ENCODE measurements around the gene TSHZ3.

TSHZ3 gene

DNA sequence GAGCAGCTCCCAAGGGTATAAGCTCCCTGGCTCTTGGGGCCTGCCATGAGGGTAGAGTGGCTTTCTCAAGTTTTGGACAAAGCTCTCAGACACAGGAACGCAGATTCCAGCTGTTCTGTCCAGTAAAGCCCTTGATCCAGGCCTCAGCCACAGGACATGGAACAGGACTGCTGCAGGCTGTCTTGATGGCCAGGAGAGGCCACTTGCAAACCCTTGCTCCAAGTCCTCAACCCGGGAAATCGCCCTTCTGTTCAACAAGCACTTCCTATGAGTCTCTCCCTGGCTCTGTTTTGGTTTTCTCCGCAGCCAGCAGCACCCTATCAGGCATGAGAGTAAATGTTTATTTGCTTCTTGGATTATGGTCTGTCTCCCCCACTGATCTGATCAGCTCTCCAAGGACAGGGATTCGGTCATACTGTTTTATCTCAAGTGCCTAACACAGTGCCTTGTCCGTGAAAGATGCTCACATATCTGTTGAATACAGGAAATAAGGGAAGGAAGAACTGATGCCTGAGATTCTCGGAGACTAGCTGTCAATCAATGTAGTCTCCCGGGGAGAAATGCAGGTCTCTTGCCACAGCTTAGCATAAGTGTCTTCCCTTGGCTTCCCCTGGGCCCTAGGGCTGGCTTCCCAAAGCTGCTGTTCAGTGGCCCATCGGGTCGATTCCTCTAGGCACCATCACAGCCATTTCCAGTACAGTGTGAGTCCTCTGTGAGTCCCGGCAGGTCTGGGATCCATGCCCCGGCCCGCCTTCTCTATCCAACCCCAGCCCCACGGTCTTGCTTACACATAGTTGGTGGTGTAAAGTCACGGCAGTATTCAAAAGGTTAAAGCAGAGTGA, 90.8 kb downstream of the TSHZ3 start:
- Histone ChIP-seq H3K36me3 (ENCODE audit: insufficient read depth, low read length) (no peaks in the 10 kb centered on the region), H3K79me2 (ENCODE audit: insufficient read depth, low read length) (no peaks in the 10 kb centered on the region), H4K20me1 (ENCODE audit: insufficient read depth, low read length, poor library complexity, severe bottlenecking) (no peaks in the 10 kb centered on the region), H3K9me3 (ENCODE audit: insufficient read depth, low read depth, low read length) (no peaks in the 10 kb centered on the region), H3K4me1 (ENCODE audit: insufficient read depth, low read length, poor library complexity, severe bottlenecking) (no peaks in the 10 kb centered on the region), H3K9me2 (replicated peaks; ENCODE audit: low read depth, low read length) (no peaks in the 10 kb centered on the region), H3K9ac (ENCODE audit: low read depth, low read length, poor library complexity, severe bottlenecking) (no peak overlapping the region), H3K27me3 (ENCODE audit: insufficient read depth, low read length, poor library complexity, severe bottlenecking) (no peaks in the 10 kb centered on the region), H3K4me2 (ENCODE audit: low read depth, low read length, poor library complexity, severe bottlenecking) (no peak overlapping the region), H3F3A (ENCODE audit: low read depth) (no peaks in the 10 kb centered on the region), H3K4me3 (ENCODE audit: low read length, poor library complexity, severe bottlenecking) (no peak overlapping the region), H2AFZ (ENCODE audit: low read length) (no peak overlapping the region)
- no peak for TF ChIP-seq EZH2phosphoT487 (IDR thresholded peaks at IDR 0.05; ENCODE audit: borderline replicate concordance)

DNA sequence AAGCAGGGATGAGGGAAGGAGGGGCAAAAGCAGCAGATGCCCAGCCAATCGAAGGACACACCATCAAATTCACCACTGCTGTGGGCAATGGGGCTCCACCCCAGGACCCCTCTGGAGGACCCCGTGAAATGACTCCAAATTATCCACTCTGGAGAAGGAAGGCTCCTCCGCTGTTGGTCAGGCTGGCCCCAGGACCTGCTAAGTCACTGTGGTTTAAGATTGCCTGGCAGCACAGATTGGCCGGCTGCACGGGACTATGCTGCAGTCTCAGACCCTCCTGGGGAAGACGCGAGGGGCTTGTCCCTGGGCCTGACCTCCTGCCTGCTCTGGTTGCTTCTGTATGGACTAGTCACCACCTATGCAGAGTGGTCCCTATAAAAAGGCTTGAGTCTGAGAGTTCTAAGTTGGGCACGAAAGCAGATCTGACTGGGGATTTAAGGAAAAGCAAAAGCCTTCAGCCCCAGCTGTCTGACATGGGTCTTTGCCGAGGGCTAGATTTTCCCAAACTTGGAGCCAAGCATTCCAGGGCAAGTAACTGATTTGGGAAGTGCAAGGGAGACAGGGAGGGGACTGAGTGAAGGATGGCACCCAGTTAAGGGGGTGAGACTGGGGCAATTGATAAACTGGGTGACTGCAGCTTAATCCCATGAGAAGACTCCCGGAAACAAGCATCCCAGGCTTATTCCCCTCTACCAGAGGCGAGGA, 91.7 kb downstream of the TSHZ3 start:
- H3K27me3 ChIP-seq (ENCODE audit: insufficient read depth, low read length, poor library complexity, severe bottlenecking): no peaks in the 10 kb centered on the region
- no peak overlapping the region for H3K4me3 ChIP-seq (ENCODE audit: low read length, poor library complexity, severe bottlenecking)
- TF ChIP-seq, protein P1, sequence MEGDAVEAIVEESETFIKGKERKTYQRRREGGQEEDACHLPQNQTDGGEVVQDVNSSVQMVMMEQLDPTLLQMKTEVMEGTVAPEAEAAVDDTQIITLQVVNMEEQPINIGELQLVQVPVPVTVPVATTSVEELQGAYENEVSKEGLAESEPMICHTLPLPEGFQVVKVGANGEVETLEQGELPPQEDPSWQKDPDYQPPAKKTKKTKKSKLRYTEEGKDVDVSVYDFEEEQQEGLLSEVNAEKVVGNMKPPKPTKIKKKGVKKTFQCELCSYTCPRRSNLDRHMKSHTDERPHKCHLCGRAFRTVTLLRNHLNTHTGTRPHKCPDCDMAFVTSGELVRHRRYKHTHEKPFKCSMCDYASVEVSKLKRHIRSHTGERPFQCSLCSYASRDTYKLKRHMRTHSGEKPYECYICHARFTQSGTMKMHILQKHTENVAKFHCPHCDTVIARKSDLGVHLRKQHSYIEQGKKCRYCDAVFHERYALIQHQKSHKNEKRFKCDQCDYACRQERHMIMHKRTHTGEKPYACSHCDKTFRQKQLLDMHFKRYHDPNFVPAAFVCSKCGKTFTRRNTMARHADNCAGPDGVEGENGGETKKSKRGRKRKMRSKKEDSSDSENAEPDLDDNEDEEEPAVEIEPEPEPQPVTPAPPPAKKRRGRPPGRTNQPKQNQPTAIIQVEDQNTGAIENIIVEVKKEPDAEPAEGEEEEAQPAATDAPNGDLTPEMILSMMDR (conservative IDR thresholded peaks at IDR 0.05; ENCODE audit: low read length): no peak
- no peak for TF ChIP-seq EZH2phosphoT487 (IDR thresholded peaks at IDR 0.05; ENCODE audit: borderline replicate concordance)
- H3K79me2 ChIP-seq (ENCODE audit: insufficient read depth, low read length): no peaks in the 10 kb centered on the region
- H4K20me1 ChIP-seq (ENCODE audit: insufficient read depth, low read length, poor library complexity, severe bottlenecking): no peaks in the 10 kb centered on the region
- H3K4me2 ChIP-seq (ENCODE audit: low read depth, low read length, poor library complexity, severe bottlenecking): no peak overlapping the region
- no peaks in the 10 kb centered on the region for H3K4me1 ChIP-seq (ENCODE audit: insufficient read depth, low read length, poor library complexity, severe bottlenecking)
- H2AFZ ChIP-seq (ENCODE audit: low read length): no peak overlapping the region
- H3K9ac ChIP-seq (ENCODE audit: low read depth, low read length, poor library complexity, severe bottlenecking): no peak overlapping the region
- H3K36me3 ChIP-seq (ENCODE audit: insufficient read depth, low read length): no peaks in the 10 kb centered on the region
- H3K9me2 ChIP-seq (replicated peaks; ENCODE audit: low read depth, low read length): no peaks in the 10 kb centered on the region
- H3F3A ChIP-seq (ENCODE audit: low read depth): no peaks in the 10 kb centered on the region
- no peaks in the 10 kb centered on the region for H3K9me3 ChIP-seq (ENCODE audit: insufficient read depth, low read depth, low read length)

DNA sequence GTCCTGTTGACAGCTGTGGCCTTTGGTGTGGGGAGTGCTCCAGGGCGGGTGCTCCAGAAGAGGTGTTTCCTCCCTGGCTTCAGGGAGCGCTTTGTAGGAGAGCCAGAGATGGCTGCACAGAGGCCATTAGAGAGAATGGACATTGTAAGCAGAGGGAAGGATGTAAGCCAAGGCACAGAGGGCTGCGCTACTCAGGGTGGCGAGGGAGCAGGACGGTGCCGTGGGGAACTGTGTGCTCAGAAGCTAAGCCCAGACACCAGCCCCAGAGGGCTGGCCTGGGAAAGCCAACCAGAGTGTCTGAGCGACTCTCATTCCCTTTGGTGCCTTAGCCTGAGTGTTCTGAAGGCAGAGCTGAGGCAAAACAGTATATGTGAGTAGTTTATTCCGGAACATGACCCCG, 92.2 kb downstream of the TSHZ3 start:
- Histone ChIP-seq H4K20me1 (ENCODE audit: insufficient read depth, low read length, poor library complexity, severe bottlenecking) (no peaks in the 10 kb centered on the region), H3K79me2 (ENCODE audit: insufficient read depth, low read length) (no peaks in the 10 kb centered on the region), H3F3A (ENCODE audit: low read depth) (no peaks in the 10 kb centered on the region), H3K9me2 (replicated peaks; ENCODE audit: low read depth, low read length) (no peaks in the 10 kb centered on the region), H3K4me2 (ENCODE audit: low read depth, low read length, poor library complexity, severe bottlenecking) (no peak overlapping the region), H2AFZ (ENCODE audit: low read length) (no peak overlapping the region), H3K9ac (ENCODE audit: low read depth, low read length, poor library complexity, severe bottlenecking) (no peak overlapping the region), H3K4me1 (ENCODE audit: insufficient read depth, low read length, poor library complexity, severe bottlenecking) (no peaks in the 10 kb centered on the region), H3K36me3 (ENCODE audit: insufficient read depth, low read length) (no peaks in the 10 kb centered on the region), H3K4me3 (ENCODE audit: low read length, poor library complexity, severe bottlenecking) (no peak overlapping the region), H3K27me3 (ENCODE audit: insufficient read depth, low read length, poor library complexity, severe bottlenecking) (no peaks in the 10 kb centered on the region), H3K9me3 (ENCODE audit: insufficient read depth, low read depth, low read length) (no peaks in the 10 kb centered on the region)
- no peak for TF ChIP-seq EZH2phosphoT487 (IDR thresholded peaks at IDR 0.05; ENCODE audit: borderline replicate concordance)
- TF ChIP-seq, protein P1 (conservative IDR thresholded peaks at IDR 0.05; ENCODE audit: low read length): no peak

Data from Loucy (cell line).